ENCODE data around the gene PLOD1. TPM values are rescaled to one million over a fixed set of nuclear protein-coding genes. Genes with fewer than 3 reads are reported as not detected.

Gene PLOD1
- total RNA-seq (10 to 100 TPM; 27.3 to 95.3 (median 44.4) TPM), polyA plus RNA-seq (100 to 1,000 TPM in 1 of 2 donors, 10 to 100 TPM in 1; 53.0 to 102 TPM)
- long read RNA-seq, donor 1, transcript PLOD1-207 (2 exons, 2,339 nt) = minor isoform, 7 of 66 reads
- long read RNA-seq, donor 1, transcript PLOD1-201 (19 exons, 2,940 nt) = major isoform, 22 of 66 reads
- long read RNA-seq, donor 1, partial matches to known transcripts = 36 of 66 reads
- long read RNA-seq, donor 1, other reads (novel, unspliced or antisense) = 1 of 66 reads
- long read RNA-seq, donor 2, transcript PLOD1-201 (19 exons, 2,940 nt) = major isoform, 25 of 66 reads
- long read RNA-seq, donor 2, partial matches to known transcripts = 35 of 66 reads
- long read RNA-seq, donor 2, other reads (novel, unspliced or antisense) = 4 of 66 reads
- long read RNA-seq, donor 3, transcript PLOD1-201 (19 exons, 2,940 nt) = major isoform, 65 of 121 reads
- long read RNA-seq, donor 3, transcript PLOD1-207 (2 exons, 2,339 nt) = minor isoform, 5 of 121 reads
- long read RNA-seq, donor 3, partial matches to known transcripts = 44 of 121 reads
- long read RNA-seq, donor 3, other reads (novel, unspliced or antisense) = 7 of 121 reads

DNA sequence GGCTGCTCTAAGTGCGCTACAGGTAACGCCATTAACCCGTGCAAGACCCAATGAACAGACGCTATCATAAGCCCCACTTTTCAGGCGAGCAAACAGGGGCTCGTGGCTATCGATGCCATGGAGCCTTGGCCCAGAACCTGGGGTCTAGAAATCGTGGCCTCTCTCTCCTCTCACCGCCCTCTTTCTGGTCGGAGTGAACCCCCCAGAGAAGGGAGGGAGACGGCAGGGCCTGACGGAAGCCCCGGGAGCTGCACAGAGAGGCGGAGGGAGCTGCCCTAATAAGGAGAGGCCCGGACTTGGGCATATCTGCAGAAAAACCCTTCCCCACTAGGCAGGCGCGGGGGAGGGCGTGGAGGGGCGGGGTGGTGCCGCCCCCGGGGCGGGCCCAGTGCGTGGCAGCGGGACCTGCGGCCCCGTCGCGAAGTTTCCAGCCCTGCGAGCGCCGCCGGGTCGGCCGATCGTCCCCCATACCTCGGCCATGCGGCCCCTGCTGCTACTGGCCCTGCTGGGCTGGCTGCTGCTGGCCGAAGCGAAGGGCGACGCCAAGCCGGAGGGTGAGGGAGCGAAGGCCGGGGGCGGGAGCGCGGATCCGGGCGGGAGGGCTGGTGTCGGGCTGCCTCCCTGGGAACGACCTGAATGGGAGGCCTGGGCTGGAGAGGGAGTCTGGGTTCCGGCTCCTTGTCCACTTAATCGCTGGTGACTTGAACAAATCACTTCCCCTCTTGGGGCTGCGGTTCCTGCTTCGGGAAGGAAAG lies at the start of gene PLOD1:
TSS of gene PLOD1 (plus strand) at position 416 of the 755 bp plus-strand sequence. CDS start at position 479, 63 bp downstream.
- Histone ChIP-seq H3K27ac (peak within 1 kb of the TSS; percentile 59 to 94 (median 90)), H3K27me3 (no peaks in the 10 kb centered on the region), H3K36me3 (peaks cover 0 to 21% (median 0%) of the 10 kb centered on the region in 9 donors), H3K9me3 (no peaks in the 10 kb centered on the region), H3K4me3 (peak within 1 kb of the TSS; percentile 47 to 87 (median 69)), H3K4me1 (peaks cover 21 to 82% (median 75%) of the 10 kb centered on the region in 9 donors)
- DNase-seq (peak; percentile 92 to 94), ATAC-seq (peak; percentile 88 to 95 (median 90))
- WGBS, 2 donors = 1% methylated on average over 45 to 55 of the region's 55 CpGs
- TF ChIP-seq, protein P1, sequence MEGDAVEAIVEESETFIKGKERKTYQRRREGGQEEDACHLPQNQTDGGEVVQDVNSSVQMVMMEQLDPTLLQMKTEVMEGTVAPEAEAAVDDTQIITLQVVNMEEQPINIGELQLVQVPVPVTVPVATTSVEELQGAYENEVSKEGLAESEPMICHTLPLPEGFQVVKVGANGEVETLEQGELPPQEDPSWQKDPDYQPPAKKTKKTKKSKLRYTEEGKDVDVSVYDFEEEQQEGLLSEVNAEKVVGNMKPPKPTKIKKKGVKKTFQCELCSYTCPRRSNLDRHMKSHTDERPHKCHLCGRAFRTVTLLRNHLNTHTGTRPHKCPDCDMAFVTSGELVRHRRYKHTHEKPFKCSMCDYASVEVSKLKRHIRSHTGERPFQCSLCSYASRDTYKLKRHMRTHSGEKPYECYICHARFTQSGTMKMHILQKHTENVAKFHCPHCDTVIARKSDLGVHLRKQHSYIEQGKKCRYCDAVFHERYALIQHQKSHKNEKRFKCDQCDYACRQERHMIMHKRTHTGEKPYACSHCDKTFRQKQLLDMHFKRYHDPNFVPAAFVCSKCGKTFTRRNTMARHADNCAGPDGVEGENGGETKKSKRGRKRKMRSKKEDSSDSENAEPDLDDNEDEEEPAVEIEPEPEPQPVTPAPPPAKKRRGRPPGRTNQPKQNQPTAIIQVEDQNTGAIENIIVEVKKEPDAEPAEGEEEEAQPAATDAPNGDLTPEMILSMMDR (IDR thresholded peaks at IDR 0.05) = no peak
- intact Hi-C loops (cut with DNase I) = loop anchor here in 6 of 10 donors (2.0 to 5.0 kb wide), 4 partner anchors 26 to 48 kb away; partner anchors contain the start of gene MFN2 (in 1 of the 6)

DNA sequence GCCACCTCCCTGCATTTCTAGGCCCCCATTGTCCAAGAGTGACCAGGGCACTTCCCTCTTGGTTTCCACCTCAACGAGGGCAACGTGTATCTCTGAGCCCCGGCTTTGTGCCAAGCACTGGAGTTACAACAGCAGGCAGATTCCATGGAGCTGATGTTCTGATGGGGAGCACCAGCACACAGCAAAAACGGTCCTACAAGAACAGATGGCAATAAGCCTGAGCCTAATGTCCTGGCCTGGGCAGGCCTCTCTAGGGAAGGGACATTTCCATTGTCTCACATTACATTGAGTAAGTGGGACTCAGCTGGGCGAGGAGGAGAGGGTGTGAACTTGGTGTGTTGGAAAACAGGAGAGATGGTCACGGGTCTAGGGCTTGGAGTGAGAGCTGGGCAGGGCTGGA lies 48.6 kb upstream of the PLOD1 start:
- WGBS, 2 donors = 44 to 52% methylated on average over 6 of the region's 6 CpGs
- intact Hi-C loops (cut with DNase I) = no loop called here
- TF ChIP-seq, protein P1 (IDR thresholded peaks at IDR 0.05) = no peak
- peaks cover 17 to 64% (median 51%) of the 10 kb centered on the region in 9 donors for H3K4me1 ChIP-seq
- ATAC-seq (peak in 6 of 8 donors; percentile 1 to 46 (median 10)), DNase-seq (peak in 1 of 2 donors; percentile 35)
- no peaks in the 10 kb centered on the region for H3K9me3 ChIP-seq
- no peaks in the 10 kb centered on the region for H3K36me3 ChIP-seq
- no peaks in the 10 kb centered on the region for H3K27me3 ChIP-seq
- H3K4me3 ChIP-seq = no peak overlapping the region
- H3K27ac ChIP-seq = peak overlapping the region; percentile 71 to 95 (median 87)

GRCh38 chr1:11886986-11887665 lies 47.4 kb upstream of the PLOD1 start:
- peak; percentile 54 to 91 (median 82) for ATAC-seq
- Histone ChIP-seq H3K4me3 (no peak overlapping the region), H3K27ac (peak overlapping the region; percentile 71 to 95 (median 87)), H3K27me3 (no peaks in the 10 kb centered on the region), H3K4me1 (peaks cover 17 to 52% (median 39%) of the 10 kb centered on the region in 9 donors), H3K9me3 (no peaks in the 10 kb centered on the region), H3K36me3 (no peaks in the 10 kb centered on the region)
- peak; percentile 71 to 73 for DNase-seq
- WGBS, 2 donors = 33 to 51% methylated on average over 19 of the region's 19 CpGs
- TF ChIP-seq, protein P1 (IDR thresholded peaks at IDR 0.05) = no peak
- intact Hi-C loops (cut with DNase I) = no loop called here
